ENCODE data around the gene SHTN1.

SHTN1 gene

DNA sequence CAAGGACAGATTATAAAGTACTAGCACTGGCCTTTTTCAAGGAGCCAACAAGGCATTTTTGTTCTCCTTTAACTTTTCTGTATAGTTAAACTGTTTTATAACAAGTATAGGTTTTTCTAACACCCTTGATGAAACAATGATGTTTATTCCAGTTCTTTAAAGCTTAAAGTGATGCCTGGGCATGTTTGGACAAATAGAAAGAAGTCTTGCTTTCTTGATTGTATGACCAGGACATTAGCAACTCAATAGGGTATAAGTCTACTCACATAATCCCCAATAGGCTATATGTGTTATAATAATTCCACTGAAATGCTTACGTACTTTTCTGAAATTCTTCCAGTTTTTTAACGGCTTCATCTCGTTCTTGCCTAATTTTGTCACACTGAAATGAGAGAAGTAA lies 36.7 kb downstream of the SHTN1 start:
- Histone ChIP-seq H3K27me3 (ENCODE audit: control insufficient read depth, insufficient read depth, low read length) (no peaks in the 10 kb centered on the region), H3K27ac (ENCODE audit: low read length) (no peak overlapping the region), H3K36me3 (ENCODE audit: control insufficient read depth, insufficient read depth, low read length) (no peaks in the 10 kb centered on the region), H3K9me3 (ENCODE audit: control insufficient read depth, insufficient read depth, low read length) (no peaks in the 10 kb centered on the region), H3K4me3 (ENCODE audit: low read length) (no peak overlapping the region), H3K4me1 (ENCODE audit: control insufficient read depth, insufficient read depth, low read length) (no peaks in the 10 kb centered on the region)
- no CpG with 5 or more reads among the region's 3 CpGs for WGBS (ENCODE audit: insufficient coverage, insufficient read length)
- no peak for DNase-seq (ENCODE audit: low read depth, low spot score)

DNA sequence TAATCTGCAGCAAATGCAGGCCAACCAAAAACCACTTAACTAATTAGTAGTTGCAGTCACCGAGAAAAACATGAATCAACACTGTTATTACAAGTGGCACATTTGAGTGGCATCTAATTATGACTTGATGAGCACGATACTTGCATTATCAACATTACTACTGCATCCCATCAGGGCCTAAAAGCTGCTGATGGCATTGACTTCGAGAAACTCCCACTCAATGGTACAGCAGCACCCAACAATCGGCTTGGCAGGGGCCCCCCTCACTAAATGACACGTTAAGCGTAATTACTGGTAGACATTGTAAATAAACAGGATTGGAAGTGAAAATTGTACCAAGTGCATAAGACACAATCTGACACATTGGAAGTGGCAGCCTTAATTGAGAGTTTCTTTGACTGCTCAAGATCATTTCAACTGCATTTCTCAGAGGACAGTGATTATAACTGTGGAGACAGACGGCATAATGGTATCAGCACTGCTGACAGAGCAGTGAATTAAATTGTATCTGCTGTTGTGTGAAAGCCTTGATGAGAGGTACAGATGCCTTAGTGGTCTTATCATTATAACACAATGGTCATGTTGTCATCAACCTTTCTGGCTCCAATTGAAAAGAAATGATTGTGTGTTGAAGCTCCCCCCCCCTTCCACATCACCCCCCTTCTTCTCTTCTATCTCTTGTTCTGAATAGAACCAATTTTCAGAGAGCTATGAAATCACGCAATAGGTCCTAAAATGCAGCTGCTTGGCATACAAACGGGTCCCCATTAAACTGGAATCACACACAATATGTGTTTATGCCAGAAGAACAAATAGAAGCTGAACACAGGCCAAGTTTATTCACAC lies 43.4 kb downstream of the SHTN1 start:
- no peaks in the 10 kb centered on the region for H3K36me3 ChIP-seq (ENCODE audit: control insufficient read depth, insufficient read depth, low read length)
- H3K27me3 ChIP-seq (ENCODE audit: control insufficient read depth, insufficient read depth, low read length) = no peaks in the 10 kb centered on the region
- WGBS (ENCODE audit: insufficient coverage, insufficient read length) = no CpG with 5 or more reads among the region's 9 CpGs
- no peak overlapping the region for H3K27ac ChIP-seq (ENCODE audit: low read length)
- DNase-seq (ENCODE audit: low read depth, low spot score) = no peak
- no peak overlapping the region for H3K4me3 ChIP-seq (ENCODE audit: low read length)
- H3K9me3 ChIP-seq (ENCODE audit: control insufficient read depth, insufficient read depth, low read length) = no peaks in the 10 kb centered on the region
- H3K4me1 ChIP-seq (ENCODE audit: control insufficient read depth, insufficient read depth, low read length) = no peaks in the 10 kb centered on the region

- WGBS (ENCODE audit: insufficient coverage, insufficient read length) = no CpG with 5 or more reads among the region's 5 CpGs
- no peak overlapping the region for H3K27ac ChIP-seq (ENCODE audit: low read length)
These were observed 44.8 kb downstream of the SHTN1 start for GRCh38 chr10:116960066-116960776.

DNA sequence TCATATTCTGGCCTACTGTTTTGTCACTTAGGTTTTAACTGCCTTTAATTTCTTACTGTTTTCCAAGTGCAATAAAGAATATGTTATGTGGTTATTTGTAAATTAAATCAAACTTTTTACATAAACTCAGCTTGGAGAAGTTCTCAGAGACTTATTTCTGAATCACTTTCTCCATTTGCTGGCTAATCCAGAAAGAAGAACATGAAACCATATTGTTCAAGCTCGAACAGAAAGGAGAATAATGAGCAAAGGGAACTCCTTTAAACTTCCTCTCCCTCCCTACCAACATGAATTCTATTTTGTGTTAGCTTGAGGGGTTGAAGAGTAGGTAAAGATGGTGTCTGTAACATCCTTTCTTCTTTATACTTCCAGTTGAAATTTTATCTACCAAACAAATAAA lies 52.3 kb downstream of the SHTN1 start:
- no peak for DNase-seq (ENCODE audit: low read depth, low spot score)
- Histone ChIP-seq H3K4me1 (ENCODE audit: control insufficient read depth, insufficient read depth, low read length) (no peaks in the 10 kb centered on the region; the same call in 1 of the 2 replicates), H3K27ac (ENCODE audit: low read length) (no peak overlapping the region), H3K27me3 (ENCODE audit: control insufficient read depth, insufficient read depth, low read length) (no peaks in the 10 kb centered on the region), H3K9me3 (ENCODE audit: control insufficient read depth, insufficient read depth, low read length) (no peaks in the 10 kb centered on the region), H3K4me3 (ENCODE audit: low read length) (no peak overlapping the region), H3K36me3 (ENCODE audit: control insufficient read depth, insufficient read depth, low read length) (no peaks in the 10 kb centered on the region)
- no CpG with 5 or more reads among the region's 1 CpG for WGBS (ENCODE audit: insufficient coverage, insufficient read length)

More at GRCh38 chr10:116960066-116960776, 44.8 kb downstream of the SHTN1 start:
- H3K4me3 ChIP-seq (ENCODE audit: low read length) = no peak overlapping the region
- no peak for DNase-seq (ENCODE audit: low read depth, low spot score)
- H3K27me3 ChIP-seq (ENCODE audit: control insufficient read depth, insufficient read depth, low read length) = no peaks in the 10 kb centered on the region
- H3K36me3 ChIP-seq (ENCODE audit: control insufficient read depth, insufficient read depth, low read length) = no peaks in the 10 kb centered on the region
- H3K9me3 ChIP-seq (ENCODE audit: control insufficient read depth, insufficient read depth, low read length) = no peaks in the 10 kb centered on the region
- no peaks in the 10 kb centered on the region for H3K4me1 ChIP-seq (ENCODE audit: control insufficient read depth, insufficient read depth, low read length)

DNA sequence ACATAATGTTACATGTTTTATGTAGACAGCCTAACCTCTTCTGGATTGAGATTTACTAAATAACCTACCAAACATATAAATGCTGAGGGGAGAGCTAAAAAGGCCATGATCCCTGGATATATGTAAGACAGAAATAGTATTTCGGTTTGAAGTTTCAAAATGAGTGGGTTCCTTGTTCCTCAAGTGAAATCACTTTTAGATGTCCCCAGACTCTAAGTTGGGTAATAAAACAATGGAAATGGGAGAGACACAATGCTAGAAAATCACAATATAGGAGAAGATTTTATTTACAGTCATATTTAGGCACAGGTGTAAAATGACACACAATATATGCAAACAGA lies 56.5 kb downstream of the SHTN1 start:
- Histone ChIP-seq H3K4me3 (ENCODE audit: low read length) (no peak overlapping the region), H3K9me3 (ENCODE audit: control insufficient read depth, insufficient read depth, low read length) (no peaks in the 10 kb centered on the region), H3K4me1 (ENCODE audit: control insufficient read depth, insufficient read depth, low read length) (no peaks in the 10 kb centered on the region; the same call in 1 of the 2 replicates), H3K27ac (ENCODE audit: low read length) (no peak overlapping the region), H3K27me3 (ENCODE audit: control insufficient read depth, insufficient read depth, low read length) (no peaks in the 10 kb centered on the region), H3K36me3 (ENCODE audit: control insufficient read depth, insufficient read depth, low read length) (no peaks in the 10 kb centered on the region)
- WGBS (ENCODE audit: insufficient coverage, insufficient read length) = no CpG with 5 or more reads among the region's 1 CpG
- no peak for DNase-seq (ENCODE audit: low read depth, low spot score)

- H3K9me3 ChIP-seq (ENCODE audit: control insufficient read depth, insufficient read depth, low read length) = no peaks in the 10 kb centered on the region
- no peak overlapping the region for H3K27ac ChIP-seq (ENCODE audit: low read length)
- WGBS (ENCODE audit: insufficient coverage, insufficient read length) = no CpG with 5 or more reads among the region's 2 CpGs
- no peaks in the 10 kb centered on the region for H3K27me3 ChIP-seq (ENCODE audit: control insufficient read depth, insufficient read depth, low read length)
- H3K4me1 ChIP-seq (ENCODE audit: control insufficient read depth, insufficient read depth, low read length) = no peaks in the 10 kb centered on the region; the same call in 1 of the 2 replicates
- no peak for DNase-seq (ENCODE audit: low read depth, low spot score)
- H3K4me3 ChIP-seq (ENCODE audit: low read length) = no peak overlapping the region
- no peaks in the 10 kb centered on the region for H3K36me3 ChIP-seq (ENCODE audit: control insufficient read depth, insufficient read depth, low read length)
These were observed 57.0 kb downstream of the SHTN1 start for GRCh38 chr10:116947841-116948529.

DNA sequence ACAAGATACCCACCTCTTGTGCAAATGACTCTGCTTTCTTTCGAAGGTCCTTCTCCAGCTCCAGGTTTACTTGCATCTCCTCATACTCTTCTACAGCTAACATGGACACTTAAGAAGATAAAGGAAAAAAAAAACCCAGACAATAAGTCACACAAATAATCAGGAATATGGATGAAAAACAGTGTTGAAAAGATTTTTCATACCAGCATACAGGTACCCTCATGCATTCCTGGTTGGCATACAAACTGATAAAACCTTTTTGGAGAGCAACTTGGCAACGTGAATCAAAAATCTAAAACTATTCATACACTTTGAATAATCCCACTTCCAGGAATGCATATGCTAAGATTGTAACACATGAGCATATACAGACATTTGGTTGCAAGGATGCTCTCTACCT lies 60.1 kb downstream of the SHTN1 start:
- no CpG with 5 or more reads among the region's 2 CpGs for WGBS (ENCODE audit: insufficient coverage, insufficient read length)
- H3K27me3 ChIP-seq (ENCODE audit: control insufficient read depth, insufficient read depth, low read length) = no peaks in the 10 kb centered on the region
- H3K4me3 ChIP-seq (ENCODE audit: low read length) = no peak overlapping the region
- DNase-seq (ENCODE audit: low read depth, low spot score) = no peak
- H3K4me1 ChIP-seq (ENCODE audit: control insufficient read depth, insufficient read depth, low read length) = no peaks in the 10 kb centered on the region; the same call in 1 of the 2 replicates
- H3K9me3 ChIP-seq (ENCODE audit: control insufficient read depth, insufficient read depth, low read length) = no peaks in the 10 kb centered on the region
- no peak overlapping the region for H3K27ac ChIP-seq (ENCODE audit: low read length)
- no peaks in the 10 kb centered on the region for H3K36me3 ChIP-seq (ENCODE audit: control insufficient read depth, insufficient read depth, low read length)

GRCh38 chr10:116931806-116932205 lies 73.2 kb downstream of the SHTN1 start:
- H3K4me3 ChIP-seq (ENCODE audit: low read length) = no peak overlapping the region
- no peak for DNase-seq (ENCODE audit: low read depth, low spot score)
- no CpG with 5 or more reads among the region's 6 CpGs for WGBS (ENCODE audit: insufficient coverage, insufficient read length)
- no peaks in the 10 kb centered on the region for H3K36me3 ChIP-seq (ENCODE audit: control insufficient read depth, insufficient read depth, low read length)
- no peak overlapping the region for H3K27ac ChIP-seq (ENCODE audit: low read length)
- H3K9me3 ChIP-seq (ENCODE audit: control insufficient read depth, insufficient read depth, low read length) = no peaks in the 10 kb centered on the region
- no peaks in the 10 kb centered on the region for H3K27me3 ChIP-seq (ENCODE audit: control insufficient read depth, insufficient read depth, low read length)
- H3K4me1 ChIP-seq (ENCODE audit: control insufficient read depth, insufficient read depth, low read length) = no peaks in the 10 kb centered on the region

- no peaks in the 10 kb centered on the region for H3K36me3 ChIP-seq (ENCODE audit: control insufficient read depth, insufficient read depth, low read length)
- DNase-seq (ENCODE audit: low read depth, low spot score) = no peak
- no CpG with 5 or more reads among the region's 3 CpGs for WGBS (ENCODE audit: insufficient coverage, insufficient read length)
- H3K27ac ChIP-seq (ENCODE audit: low read length) = no peak overlapping the region
- no peaks in the 10 kb centered on the region for H3K9me3 ChIP-seq (ENCODE audit: control insufficient read depth, insufficient read depth, low read length)
- H3K4me3 ChIP-seq (ENCODE audit: low read length) = no peak overlapping the region
- no peaks in the 10 kb centered on the region for H3K27me3 ChIP-seq (ENCODE audit: control insufficient read depth, insufficient read depth, low read length)
- no peaks in the 10 kb centered on the region; the same call in 1 of the 2 replicates for H3K4me1 ChIP-seq (ENCODE audit: control insufficient read depth, insufficient read depth, low read length)
These were observed 78.6 kb downstream of the SHTN1 start for GRCh38 chr10:116926426-116926825.

GRCh38 chr10:116925056-116925455 lies 79.9 kb downstream of the SHTN1 start:
- Histone ChIP-seq H3K27ac (ENCODE audit: low read length) (no peak overlapping the region), H3K27me3 (ENCODE audit: control insufficient read depth, insufficient read depth, low read length) (no peaks in the 10 kb centered on the region), H3K4me3 (ENCODE audit: low read length) (no peak overlapping the region), H3K4me1 (ENCODE audit: control insufficient read depth, insufficient read depth, low read length) (no peaks in the 10 kb centered on the region; the same call in 1 of the 2 replicates), H3K36me3 (ENCODE audit: control insufficient read depth, insufficient read depth, low read length) (no peaks in the 10 kb centered on the region), H3K9me3 (ENCODE audit: control insufficient read depth, insufficient read depth, low read length) (no peaks in the 10 kb centered on the region)
- no peak for DNase-seq (ENCODE audit: low read depth, low spot score)
- WGBS (ENCODE audit: insufficient coverage, insufficient read length) = no CpG with 5 or more reads among the region's 3 CpGs

All from iPS DF 6.9 (cell line).